GM12878 (cell line): ENCODE measurements around the gene NPDC1. TPM values are rescaled to one million over a fixed set of nuclear protein-coding genes. Genes with fewer than 3 reads are reported as not detected.

Source experiments
- BCL3 ChIP-seq: IDR thresholded peaks from 2 replicates; pipeline ENCODE4 v1.6.1; 2011; ENCODE audit warnings: borderline replicate concordance, low read depth, mild to moderate bottlenecking, moderate library complexity, low read length; ENCODE audit not compliant: insufficient read depth, poor library complexity, severe bottlenecking
- BCLAF1 ChIP-seq: fragments of 450-650 bp; IDR thresholded peaks from 2 replicates; pipeline ENCODE4 v1.6.1; 2017; ENCODE audit warnings: antibody characterized with exemption, mild to moderate bottlenecking, moderate library complexity
- BHLHE40 ChIP-seq, 2 experiments: fragments of 450-650 bp in 1 of 2; IDR thresholded peaks; 2 replicates each; pipeline ENCODE4 v1.6.1; 2011 to 2017; ENCODE audit warnings: low read depth in 2 of 2, borderline replicate concordance in 1 of 2, improper control_type of control experiment in 1 of 2, low read length in 1 of 2, mild to moderate bottlenecking in 1 of 2
- CBFB ChIP-seq: IDR thresholded peaks from 2 replicates; pipeline ENCODE4 v1.6.1; 2016; ENCODE audit warnings: antibody characterized with exemption, low read depth
- CBX3 ChIP-seq: fragments of 200-600 bp; sonication (generic); IDR thresholded peaks from 2 replicates; pipeline ENCODE4 v1.6.1; 2016; ENCODE audit warnings: low read depth, borderline replicate concordance
- E2F4 ChIP-seq: IDR thresholded peaks from 2 replicates; pipeline ENCODE4 v1.6.1; 2012; ENCODE audit warnings: low read depth, low read length, improper control_type of control experiment
- E4F1 ChIP-seq: fragments of 450-650 bp; IDR thresholded peaks from 2 replicates; pipeline ENCODE4 v1.6.1; 2018; ENCODE audit warnings: borderline replicate concordance, mild to moderate bottlenecking; ENCODE audit not compliant: partially characterized antibody
- EED ChIP-seq: sonication (generic); IDR thresholded peaks from 2 replicates; pipeline ENCODE4 v1.6.1; 2016; ENCODE audit warnings: antibody characterized with exemption, low read depth
- HDAC6 ChIP-seq: fragments of 200-600 bp; sonication (generic); IDR thresholded peaks from one replicate; pipeline ENCODE4 v1.8.0; 2017; ENCODE audit warnings: antibody characterized with exemption; ENCODE audit not compliant: unreplicated experiment
- IKZF1 ChIP-seq: fragments of 450-650 bp; conservative IDR thresholded peaks from 2 replicates; pipeline ENCODE4 v1.6.1; 2017; ENCODE audit warnings: antibody characterized with exemption, mild to moderate bottlenecking
- IRF5 ChIP-seq: fragments of 450-650 bp; IDR thresholded peaks from 2 replicates; pipeline ENCODE4 v1.6.1; 2017; ENCODE audit warnings: borderline replicate concordance
- MEF2B ChIP-seq: fragments of 450-650 bp; IDR thresholded peaks from 2 replicates; pipeline ENCODE4 v1.6.1; 2018; ENCODE audit warnings: mild to moderate bottlenecking, moderate library complexity; ENCODE audit not compliant: partially characterized antibody, poor library complexity, severe bottlenecking
- NBN ChIP-seq: fragments of 450-650 bp; IDR thresholded peaks from 2 replicates; pipeline ENCODE4 v1.6.1; 2016
- NR2F1 ChIP-seq: fragments of 450-650 bp; conservative IDR thresholded peaks from 2 replicates; pipeline ENCODE4 v1.6.1; 2017; ENCODE audit warnings: mild to moderate bottlenecking
- RELB ChIP-seq: fragments of 450-650 bp; IDR thresholded peaks from 2 replicates; pipeline ENCODE4 v1.6.1; 2017; ENCODE audit warnings: low read depth, mild to moderate bottlenecking, moderate library complexity
- USF2 ChIP-seq: IDR thresholded peaks from 2 replicates; pipeline ENCODE4 v1.6.1; 2011; ENCODE audit warnings: low read depth, low read length, improper control_type of control experiment, borderline replicate concordance
- polyA plus RNA-seq, 11 experiments: library from polyadenylated mRNA; depleted of rRNA in 4 of 11; unstranded in 6 of 11; stranded (reverse) in 5 of 11; fragments of >200 nt; fragmentation: Nextera tagmentation in 4 of 11; fragmentation: Illumina TruSeq in 1 of 11; extraction: Ambion mirVana in 4 of 11; extraction: Trizol in 1 of 11; gene quantifications; 1 replicate in 1 of 11; 2 replicates in 10 of 11; pipeline versions ENCODE4 v1.2.1 to v1.2.3, GENCODE V29; 2011 to 2016; ENCODE audit warnings: inconsistent platforms in 2 of 11, missing spikeins in 2 of 11, low read depth in 1 of 11
- total RNA-seq, 4 experiments: library from RNA; depleted of rRNA in 3 of 4; stranded (reverse); fragments of >200 nt in 3 of 4; fragmentation: Illumina TruSeq in 1 of 4; extraction: Trizol in 1 of 4; gene quantifications; 2 replicates each; pipeline versions ENCODE4 v1.2.1 to v1.2.3, GENCODE V29; 2013 to 2021

Gene NPDC1
- total and polyA plus RNA-seq, 10 of the 15 experiments (the other 5 are each of a cell fraction or from before 2014, with no cell fraction given): 0.04 to 1.7 (median 0.77) TPM; not detected in 2

GRCh38 chr9:137077010-137077747, 31.2 kb upstream of the NPDC1 start, which contains the start of gene UAP1L1 (continued):
- TF ChIP-seq E4F1 (no peak), NBN (0 out of 2 replicates have a peak, but pooled peaks have one; percentile 49), USF2 (peak; percentile 15), BCLAF1 (no peak), IRF5 (no peak), BHLHE40 (IDR thresholded peaks at IDR 0.05; ENCODE audit: borderline replicate concordance in 1 of 2, low read depth in 2 of 2, low read length in 1 of 2) (peak; percentile 95 to 99), IKZF1 (peak; percentile 74), HDAC6 (no peak), RELB (0 out of 2 replicates have a peak, but pooled peaks have one; percentile 17), CBFB (no peak), NR2F1 (peak; percentile 62), MEF2B (peak; percentile 35), CBX3 (no peak), E2F4 (no peak), BCL3 (no peak), EED (no peak)
